MCF 10A (cell line): Measurements from ENCODE around the gene SELENOK. TPM values are rescaled to one million over a fixed set of nuclear protein-coding genes. Genes with fewer than 3 reads are reported as not detected.

ENCODE experiments used
- BruUV-seq: library from RNA; stranded (reverse); fragments of 400-500 nt; replicated peaks from 2 replicates; lab custom pipeline; 2021; lab: Mats Ljungman, UMichigan
- CTCF ChIA-PET: fragments of 300-600 bp; sonication (Branson Sonifier 250); formaldehyde crosslinking; extraction: SDS; loops from one replicate; lab custom pipeline; 2021; ENCODE audit warnings: antibody characterized with exemption, inconsistent platforms; lab: Yijun Ruan, JAX
- POLR2A ChIA-PET: fragments of 300-600, 350-650 bp; sonication (Branson Sonifier 250); formaldehyde crosslinking; extraction: SDS; loops from one replicate; lab custom pipeline; 2020; ENCODE audit warnings: antibody characterized with exemption, inconsistent platforms; lab: Yijun Ruan, JAX
- DNase-seq: peaks from one replicate; pipeline ENCODE4 v3.0.0-alpha.2; 2018; ENCODE audit not compliant: unreplicated experiment
- H3K27ac Mint-ChIP-seq: one replicate; pipeline ENCODE4 v1.8.0; 2022; ENCODE audit warnings: mild to moderate bottlenecking, low read depth, mixed read lengths; ENCODE audit not compliant: unreplicated experiment
- H3K27me3 Mint-ChIP-seq: one replicate; pipeline ENCODE4 v1.8.0; 2022; ENCODE audit warnings: mixed read lengths; ENCODE audit not compliant: insufficient read depth, unreplicated experiment
- H3K36me3 Mint-ChIP-seq: one replicate; pipeline ENCODE4 v1.8.0; 2022; ENCODE audit warnings: mild to moderate bottlenecking, moderate library complexity, mixed read lengths; ENCODE audit not compliant: insufficient read depth, unreplicated experiment
- H3K4me1 Mint-ChIP-seq: one replicate; pipeline ENCODE4 v1.8.0; 2022; ENCODE audit warnings: mixed read lengths; ENCODE audit not compliant: insufficient read depth, unreplicated experiment
- H3K4me3 Mint-ChIP-seq: one replicate; pipeline ENCODE4 v1.8.0; 2022; ENCODE audit warnings: mild to moderate bottlenecking, moderate library complexity, mixed read lengths; ENCODE audit not compliant: unreplicated experiment
- H3K9me3 Mint-ChIP-seq: one replicate; pipeline ENCODE4 v1.8.0; 2022; ENCODE audit warnings: mixed read lengths; ENCODE audit not compliant: unreplicated experiment
- intact Hi-C: fragments of 100-400 bp; cut with micrococcal nuclease; formaldehyde crosslinking; loops from 2 replicates; pipeline ENCODE4 v1.14.1; 2022
- total RNA-seq: library from RNA; stranded (reverse); gene quantifications from 2 replicates; pipeline ENCODE4 v1.2.3, GENCODE V29; 2022
- TF ChIP-seq, protein P1 (sequence below): fragments of 200-600 bp; IDR thresholded peaks from one replicate; pipeline ENCODE4 v1.8.0; 2022; ENCODE audit warnings: antibody characterized with exemption, mild to moderate bottlenecking; ENCODE audit not compliant: unreplicated experiment

Gene SELENOK
- total RNA-seq, 1 experiment from 2014 or later = 55.6 TPM

DNA sequence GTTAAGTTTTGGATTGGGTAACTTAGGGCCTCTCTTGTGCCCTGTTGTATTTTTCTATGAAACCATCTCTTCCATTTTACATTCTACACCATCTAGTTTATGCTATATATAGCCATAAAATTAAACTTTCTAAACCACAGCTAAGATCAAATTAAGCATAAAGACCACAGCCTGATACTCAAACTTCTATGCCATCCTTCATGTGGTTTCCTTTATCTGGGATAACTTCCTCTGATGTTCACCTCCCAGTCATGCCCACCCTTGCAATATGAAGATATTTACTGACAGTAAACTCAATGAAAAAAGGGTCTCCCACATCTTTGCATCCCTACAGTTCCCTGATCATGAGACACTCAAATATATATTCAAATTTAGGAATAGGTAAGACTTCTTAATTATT lies 4.2 kb downstream of the SELENOK start:
- no peaks in the 10 kb centered on the region for H3K9me3 Mint-ChIP-seq
- no peak overlapping the region for H3K4me3 Mint-ChIP-seq
- POLR2A ChIA-PET = no interaction called here
- intact Hi-C loops = no loop called here
- peak overlapping the region; percentile 35 for H3K27ac Mint-ChIP-seq
- CTCF ChIA-PET = interaction anchor here (1.2 kb wide), 1 partner anchor 177 kb away, joined by 3 read pairs; no protein-coding TSS in a partner anchor
- TF ChIP-seq, protein P1, sequence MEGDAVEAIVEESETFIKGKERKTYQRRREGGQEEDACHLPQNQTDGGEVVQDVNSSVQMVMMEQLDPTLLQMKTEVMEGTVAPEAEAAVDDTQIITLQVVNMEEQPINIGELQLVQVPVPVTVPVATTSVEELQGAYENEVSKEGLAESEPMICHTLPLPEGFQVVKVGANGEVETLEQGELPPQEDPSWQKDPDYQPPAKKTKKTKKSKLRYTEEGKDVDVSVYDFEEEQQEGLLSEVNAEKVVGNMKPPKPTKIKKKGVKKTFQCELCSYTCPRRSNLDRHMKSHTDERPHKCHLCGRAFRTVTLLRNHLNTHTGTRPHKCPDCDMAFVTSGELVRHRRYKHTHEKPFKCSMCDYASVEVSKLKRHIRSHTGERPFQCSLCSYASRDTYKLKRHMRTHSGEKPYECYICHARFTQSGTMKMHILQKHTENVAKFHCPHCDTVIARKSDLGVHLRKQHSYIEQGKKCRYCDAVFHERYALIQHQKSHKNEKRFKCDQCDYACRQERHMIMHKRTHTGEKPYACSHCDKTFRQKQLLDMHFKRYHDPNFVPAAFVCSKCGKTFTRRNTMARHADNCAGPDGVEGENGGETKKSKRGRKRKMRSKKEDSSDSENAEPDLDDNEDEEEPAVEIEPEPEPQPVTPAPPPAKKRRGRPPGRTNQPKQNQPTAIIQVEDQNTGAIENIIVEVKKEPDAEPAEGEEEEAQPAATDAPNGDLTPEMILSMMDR = no peak
- H3K27me3 Mint-ChIP-seq = no peaks in the 10 kb centered on the region
- H3K4me1 Mint-ChIP-seq = peaks cover 26% of the 10 kb centered on the region
- no TSS peak for BruUV-seq
- peaks cover 36% of the 10 kb centered on the region for H3K36me3 Mint-ChIP-seq
- no peak for DNase-seq

DNA sequence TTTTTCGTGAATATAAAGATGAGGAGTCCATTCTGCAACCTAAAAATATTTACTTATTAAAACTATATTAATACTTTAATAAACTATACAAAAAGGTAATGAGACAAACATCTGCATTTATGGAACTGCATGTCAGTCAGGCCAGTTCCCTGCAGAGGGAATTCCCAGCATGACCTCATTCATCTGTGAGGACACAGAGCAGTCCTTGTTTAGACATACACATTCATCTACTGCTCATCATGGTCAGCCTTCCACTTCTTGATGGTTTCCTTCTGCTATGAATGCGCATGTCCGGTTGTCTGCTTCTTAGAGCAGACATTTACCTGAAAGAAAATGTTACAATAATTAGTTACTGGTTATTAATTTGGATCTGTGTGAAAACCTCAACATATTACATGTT lies 6.4 kb downstream of the SELENOK start:
- Mint-ChIP-seq H3K27me3 (no peaks in the 10 kb centered on the region), H3K36me3 (peaks cover 35% of the 10 kb centered on the region), H3K4me1 (peaks cover 27% of the 10 kb centered on the region), H3K4me3 (no peak overlapping the region), H3K9me3 (no peaks in the 10 kb centered on the region), H3K27ac (no peak overlapping the region)
- no TSS peak for BruUV-seq
- POLR2A ChIA-PET = interaction anchor here (0.8 kb wide), 1 partner anchor 15 kb away, joined by 3 read pairs; no protein-coding TSS in a partner anchor
- intact Hi-C loops = no loop called here
- CTCF ChIA-PET = no interaction called here
- TF ChIP-seq, protein P1 = no peak
- no peak for DNase-seq

DNA sequence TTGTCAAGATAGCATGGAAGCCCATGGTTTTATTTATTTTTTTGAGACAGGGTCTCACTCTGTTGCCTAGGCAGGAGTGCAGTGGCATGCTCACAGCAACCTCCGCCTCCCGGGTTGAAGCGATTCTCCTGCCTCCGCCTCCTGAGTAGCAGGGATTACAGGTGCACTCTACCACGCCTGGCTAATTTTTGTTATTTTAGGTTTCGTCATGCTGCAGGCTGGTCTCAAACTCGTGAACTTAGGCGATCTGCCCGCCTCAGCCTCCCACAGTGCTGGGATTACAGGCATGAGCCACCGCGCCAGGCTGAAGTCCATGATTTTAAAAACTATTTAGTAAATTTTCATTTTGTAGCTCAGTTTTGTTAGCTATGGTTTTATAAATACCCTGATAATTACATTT lies 7.0 kb downstream of the SELENOK start:
- ChIA-PET POLR2A (no interaction called here), CTCF (interaction anchor here (0.6 kb wide), 1 partner anchor 1761 kb away, joined by 3 read pairs; no protein-coding TSS in a partner anchor)
- DNase-seq = no peak
- Mint-ChIP-seq H3K4me1 (peaks cover 23% of the 10 kb centered on the region), H3K27me3 (no peaks in the 10 kb centered on the region), H3K9me3 (no peaks in the 10 kb centered on the region), H3K36me3 (peaks cover 38% of the 10 kb centered on the region), H3K4me3 (no peak overlapping the region), H3K27ac (no peak overlapping the region)
- TF ChIP-seq, protein P1 = no peak
- BruUV-seq = no TSS peak
- intact Hi-C loops = no loop called here

DNA sequence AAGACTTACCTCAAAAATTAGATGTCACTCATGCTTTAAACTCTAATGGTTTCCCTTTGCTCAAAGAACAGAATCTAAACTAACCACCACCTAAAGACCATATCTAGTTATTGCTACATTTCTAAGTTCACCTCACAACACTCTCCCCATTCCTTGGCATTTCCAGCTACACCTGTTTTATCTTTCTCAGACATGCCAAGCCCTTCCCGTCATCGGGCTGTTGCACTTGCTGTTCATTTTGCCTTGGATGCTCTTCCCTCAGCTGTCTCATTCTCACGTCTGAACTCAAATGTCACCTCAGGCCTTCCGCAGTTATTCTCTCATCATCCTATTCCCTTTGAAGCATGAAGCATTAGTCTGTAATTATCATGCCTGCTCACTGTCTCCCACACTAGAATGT lies 8.7 kb downstream of the SELENOK start:
- H3K4me1 Mint-ChIP-seq = peaks cover 18% of the 10 kb centered on the region
- CTCF ChIA-PET = interaction anchor here (0.9 to 1.7 kb wide), 3 partner anchors 8 to 583 kb away, joined by 3 to 5 read pairs (median 3); no protein-coding TSS in a partner anchor
- BruUV-seq = no TSS peak
- H3K27ac Mint-ChIP-seq = peak overlapping the region; percentile 94
- no peaks in the 10 kb centered on the region for H3K9me3 Mint-ChIP-seq
- no peaks in the 10 kb centered on the region for H3K27me3 Mint-ChIP-seq
- peaks cover 51% of the 10 kb centered on the region for H3K36me3 Mint-ChIP-seq
- no peak for DNase-seq
- intact Hi-C loops = no loop called here
- POLR2A ChIA-PET = interaction anchor here (4.3 kb wide), 1 partner anchor 8 kb away, joined by 40 read pairs; the partner anchor contains the start of gene SELENOK
- peak overlapping the region; percentile 100 for H3K4me3 Mint-ChIP-seq
- TF ChIP-seq, protein P1 = no peak
